Central memory CD8-positive, alpha-beta T cell (primary cell): ENCODE results near the gene SPEM3.

Experiments used
- ATAC-seq: fragments of 150-1000 bp; cut with Tn5 transposase; replicated peaks from 2 replicates; pipeline ENCODE4 v1.10.0; 2022; ENCODE audit warnings: mild to moderate bottlenecking, moderate FRiP score, moderate number of reproducible peaks; ENCODE audit not compliant: poor library complexity, severe bottlenecking; ENCODE audit errors: extremely low read depth
- DNase-seq, 2 donors: peaks; one replicate each; pipeline ENCODE4 v3.0.0; 2021; ENCODE audit warnings: low spot score in 2 of 2
- H3K27ac Mint-ChIP-seq: one replicate; pipeline ENCODE4 v1.8.0; 2022; ENCODE audit warnings: low read depth, mild to moderate bottlenecking, moderate library complexity, mixed read lengths
- H3K27me3 Mint-ChIP-seq: one replicate; pipeline ENCODE4 v1.8.0; 2022; ENCODE audit warnings: mixed read lengths
- H3K36me3 Mint-ChIP-seq: one replicate; pipeline ENCODE4 v1.8.0; 2022; ENCODE audit warnings: mild to moderate bottlenecking, moderate library complexity, mixed read lengths; ENCODE audit not compliant: insufficient read depth
- H3K4me1 Mint-ChIP-seq: one replicate; pipeline ENCODE4 v1.8.0; 2022; ENCODE audit warnings: mixed read lengths
- H3K4me3 Mint-ChIP-seq: one replicate; pipeline ENCODE4 v1.8.0; 2022; ENCODE audit warnings: mild to moderate bottlenecking, moderate library complexity, mixed read lengths
- H3K9me3 Mint-ChIP-seq: one replicate; pipeline ENCODE4 v1.8.0; 2022; ENCODE audit warnings: mixed read lengths

Gene SPEM3

DNA sequence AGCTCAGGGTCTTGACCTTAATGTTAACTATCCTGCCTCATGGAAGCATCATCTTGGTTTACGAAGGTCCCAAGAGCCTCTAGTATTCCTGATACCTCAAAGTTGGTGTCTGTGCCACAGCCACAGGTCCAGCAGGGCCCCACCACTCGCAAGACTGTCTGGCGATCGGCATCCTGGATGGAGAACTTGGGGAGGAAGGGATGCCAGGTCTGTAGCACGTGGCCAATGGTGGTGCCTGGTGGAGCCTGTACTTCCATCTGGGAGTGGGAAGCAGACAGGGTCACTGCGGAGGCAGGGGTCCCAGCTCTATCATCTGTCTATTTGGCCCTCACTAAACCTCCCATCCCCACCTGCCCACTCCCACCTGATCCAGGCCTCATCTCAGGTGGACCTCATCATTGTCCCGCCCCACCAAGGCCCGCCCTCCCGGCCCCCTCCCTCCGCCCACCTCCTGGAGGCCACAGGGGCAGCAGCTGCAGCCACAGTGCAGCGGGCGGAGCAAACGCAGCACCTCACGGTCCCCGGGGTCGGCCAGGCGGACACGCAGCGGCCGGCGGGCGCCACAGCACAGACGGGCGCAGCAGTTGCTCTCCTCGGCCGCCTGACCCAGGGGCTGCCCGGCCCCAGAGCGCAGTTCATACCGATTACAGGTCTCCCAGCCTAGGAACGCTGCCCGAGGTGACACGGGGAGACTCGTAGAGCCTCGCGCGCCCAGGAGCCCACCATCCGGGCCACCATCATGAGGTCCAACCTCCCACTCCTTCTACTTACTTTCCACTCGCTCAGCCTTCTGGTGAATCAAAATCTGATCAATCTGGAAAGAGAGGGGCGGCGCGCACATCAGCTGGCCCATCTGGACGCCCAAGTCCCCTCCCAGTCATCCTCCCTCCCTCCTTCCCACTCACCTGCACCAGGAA lies 35.7 kb upstream of the SPEM3 start:
- peaks cover 30% of the 10 kb centered on the region for H3K4me1 Mint-ChIP-seq

DNA sequence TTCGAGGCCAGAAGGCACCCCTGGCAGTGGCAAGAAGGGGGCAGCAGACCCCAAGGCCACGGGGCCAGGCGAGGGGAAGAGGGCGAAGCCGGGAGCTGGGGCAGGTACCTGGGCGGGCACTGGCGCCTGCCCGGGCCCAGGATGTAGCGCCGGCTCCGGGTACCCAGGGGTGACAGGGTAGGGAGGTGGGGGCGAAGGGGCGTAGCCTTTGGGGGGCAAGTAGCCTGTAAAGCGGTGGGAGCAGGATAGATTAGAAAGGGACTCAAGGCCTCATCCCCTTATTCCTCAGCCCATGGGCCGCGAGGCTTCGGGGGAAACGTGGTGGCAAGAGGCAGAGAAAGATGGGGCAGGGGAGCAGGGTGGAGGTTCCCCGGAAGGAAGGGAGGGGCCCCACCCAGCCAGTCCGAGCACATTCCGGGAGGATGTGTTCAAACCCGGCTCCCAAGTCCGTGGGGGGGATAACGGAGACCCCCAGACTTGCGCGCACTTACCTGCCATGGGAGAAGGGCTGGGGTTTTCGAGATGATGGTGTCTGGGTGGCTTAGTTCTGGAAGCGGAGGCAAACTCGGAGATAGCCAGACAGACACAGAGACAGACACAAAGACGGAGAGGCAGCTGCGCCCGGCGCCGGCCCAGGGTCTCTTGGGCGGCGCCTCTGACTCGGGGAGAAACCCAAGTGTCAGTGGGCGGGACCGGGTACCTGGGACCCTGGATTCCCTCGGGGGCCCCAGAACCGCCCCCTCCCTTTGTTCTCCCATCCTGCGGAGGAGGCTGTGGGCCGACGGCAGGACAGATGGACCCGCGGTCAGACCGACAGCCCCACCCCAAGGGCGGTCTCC lies 34.8 kb upstream of the SPEM3 start:
- peak; percentile 73 for ATAC-seq
- DNase-seq: peak in 1 of 2 donors; percentile 56
- Mint-ChIP-seq H3K4me3 (peak overlapping the region; percentile 94), H3K9me3 (no peaks in the 10 kb centered on the region), H3K27me3 (no peaks in the 10 kb centered on the region), H3K27ac (peak overlapping the region; percentile 88), H3K36me3 (peaks cover 14% of the 10 kb centered on the region), H3K4me1 (peaks cover 30% of the 10 kb centered on the region)

More for the DNA sequence above, 35.7 kb upstream of the SPEM3 start:
- ATAC-seq (no peak), DNase-seq (no peak)
- peak overlapping the region; percentile 94 for H3K4me3 Mint-ChIP-seq
- peak overlapping the region; percentile 88 for H3K27ac Mint-ChIP-seq
- H3K27me3 Mint-ChIP-seq: no peaks in the 10 kb centered on the region
- H3K9me3 Mint-ChIP-seq: no peaks in the 10 kb centered on the region
- H3K36me3 Mint-ChIP-seq: peaks cover 16% of the 10 kb centered on the region

DNA sequence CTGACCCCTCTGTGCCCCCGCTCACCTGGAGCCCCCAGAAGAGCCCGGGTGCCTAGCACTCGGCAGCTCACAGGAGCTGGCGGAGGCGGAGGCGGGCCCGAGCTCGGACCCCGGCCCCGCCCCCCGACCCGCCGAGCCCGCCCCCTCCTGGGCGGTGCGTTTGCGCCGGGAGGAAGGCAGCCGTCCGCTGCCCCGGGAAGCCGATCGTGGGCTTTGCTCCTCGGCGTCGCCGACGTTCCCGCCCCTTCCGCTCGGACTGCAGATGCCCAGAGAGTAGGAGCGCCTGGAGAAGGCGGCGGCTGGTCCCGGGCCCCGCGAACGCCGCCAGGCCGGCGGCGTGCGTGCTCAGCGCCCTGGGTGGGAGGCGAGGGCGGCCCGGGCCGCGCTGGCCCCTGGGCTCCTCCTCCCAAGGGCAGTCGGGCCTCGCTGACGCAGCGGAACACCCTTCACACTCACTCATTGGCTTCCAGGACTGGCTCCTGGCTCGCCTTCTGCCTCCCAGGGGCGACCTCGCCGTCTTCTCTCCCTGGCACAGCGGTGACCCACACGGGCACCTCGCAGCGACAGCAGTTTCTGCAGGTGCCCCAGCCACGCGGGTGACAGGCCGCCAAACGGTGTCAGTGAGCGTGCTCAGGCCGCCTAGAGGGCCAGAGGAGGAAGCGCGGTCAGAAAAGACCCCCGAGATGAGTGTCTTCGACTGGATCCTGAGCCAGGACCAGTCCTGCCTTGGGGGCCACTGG lies 34.0 kb upstream of the SPEM3 start, which contains the start of gene PLSCR3:
TSS of gene PLSCR3 (minus strand) at position 74 of the 740 bp plus-strand sequence. CDS start 415 bp downstream, outside the sequence.
- DNase-seq (peak; percentile 69 to 74), ATAC-seq (peak; percentile 88)
- peak within 1 kb of the TSS; percentile 88 for H3K27ac Mint-ChIP-seq
- H3K27me3 Mint-ChIP-seq: no peaks in the 10 kb centered on the region
- peaks cover 29% of the 10 kb centered on the region for H3K4me1 Mint-ChIP-seq
- peak within 1 kb of the TSS; percentile 94 for H3K4me3 Mint-ChIP-seq
- no peaks in the 10 kb centered on the region for H3K9me3 Mint-ChIP-seq
- H3K36me3 Mint-ChIP-seq: peaks cover 14% of the 10 kb centered on the region

DNA sequence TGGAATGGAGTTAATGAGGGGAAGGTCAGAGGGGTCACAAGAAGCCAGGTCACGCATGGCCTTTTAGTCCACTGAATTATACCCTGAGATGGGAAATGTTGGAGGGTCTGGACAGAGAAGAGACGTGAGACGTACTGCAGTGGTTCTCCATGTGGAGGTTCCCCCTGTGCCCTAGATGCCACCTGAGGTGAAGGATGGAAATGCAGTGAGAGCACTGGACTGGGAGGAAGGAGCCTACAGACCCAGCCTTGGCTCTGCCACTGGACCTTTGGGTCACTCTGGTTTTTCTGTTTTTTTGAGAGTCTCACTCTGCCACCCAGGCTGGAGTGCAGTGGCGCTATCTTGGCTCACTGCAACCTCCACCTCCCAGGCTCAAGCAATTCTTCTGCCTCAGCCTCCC lies 32.5 kb upstream of the SPEM3 start:
- peaks cover 3% of the 10 kb centered on the region for H3K36me3 Mint-ChIP-seq
- peak overlapping the region; percentile 9 for H3K4me3 Mint-ChIP-seq
- H3K27me3 Mint-ChIP-seq: no peaks in the 10 kb centered on the region
- peaks cover 22% of the 10 kb centered on the region for H3K4me1 Mint-ChIP-seq
- no peak for ATAC-seq
- no peak for DNase-seq
- H3K9me3 Mint-ChIP-seq: no peaks in the 10 kb centered on the region
- H3K27ac Mint-ChIP-seq: no peak overlapping the region

DNA sequence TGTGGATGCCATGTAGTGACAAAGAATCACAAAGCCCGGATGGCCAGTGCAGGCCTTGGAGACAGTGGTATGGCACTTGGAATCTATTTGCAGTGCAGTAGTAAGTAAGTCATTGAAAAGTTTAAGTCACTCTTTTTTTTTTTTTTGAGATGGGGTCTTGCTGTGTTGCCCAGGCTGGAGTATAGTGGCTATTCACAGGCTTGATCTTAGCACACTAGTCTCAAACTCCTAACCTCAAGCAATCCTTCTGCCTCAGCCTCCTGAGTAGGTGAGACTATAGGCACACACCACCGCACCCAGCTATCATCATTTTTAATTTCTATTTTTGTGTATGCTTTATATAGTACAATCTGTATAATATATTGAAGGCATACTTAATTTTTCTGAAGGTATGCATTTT lies 30.0 kb upstream of the SPEM3 start:
- Mint-ChIP-seq H3K9me3 (no peaks in the 10 kb centered on the region), H3K27me3 (no peaks in the 10 kb centered on the region), H3K27ac (no peak overlapping the region), H3K4me1 (peaks cover 23% of the 10 kb centered on the region), H3K4me3 (no peak overlapping the region), H3K36me3 (peaks cover 2% of the 10 kb centered on the region)
- DNase-seq (no peak), ATAC-seq (no peak)

DNA sequence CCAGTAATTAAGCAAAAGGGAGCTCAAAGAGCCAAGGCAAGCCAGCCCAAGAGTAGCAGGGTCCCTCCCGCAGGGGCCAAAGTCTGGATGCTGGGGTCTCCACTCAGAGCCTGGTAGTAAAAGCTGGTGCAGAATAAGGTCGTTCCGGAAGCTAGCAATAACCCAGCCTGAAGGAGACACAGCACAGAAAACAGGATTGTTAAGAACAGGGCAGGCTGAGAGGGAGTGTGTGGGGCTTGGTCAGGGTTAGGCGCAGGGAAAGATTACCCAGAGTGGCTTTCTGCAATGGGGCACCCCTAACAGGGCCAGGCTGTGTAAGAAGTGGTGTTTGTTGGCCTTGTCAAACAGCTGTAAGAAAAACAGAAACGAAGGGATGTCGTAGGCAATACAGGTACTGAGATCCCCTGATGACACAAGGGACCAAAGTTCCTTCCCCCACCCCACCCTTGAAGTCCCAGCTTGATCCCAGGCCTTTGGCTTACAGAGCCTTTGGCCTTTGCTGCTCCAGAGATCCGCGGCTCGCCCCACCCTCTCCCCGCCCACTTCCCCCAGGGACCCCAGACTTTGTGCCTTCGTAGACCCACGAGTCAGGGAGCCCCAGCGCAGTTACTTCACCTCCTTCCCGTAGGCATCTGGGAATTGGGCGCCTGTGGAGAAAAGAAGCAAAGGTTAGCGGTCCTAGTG lies 25.5 kb upstream of the SPEM3 start:
- Mint-ChIP-seq H3K9me3 (no peaks in the 10 kb centered on the region), H3K27ac (peak overlapping the region; percentile 78), H3K27me3 (no peaks in the 10 kb centered on the region), H3K4me1 (peaks cover 19% of the 10 kb centered on the region), H3K4me3 (peak overlapping the region; percentile 93), H3K36me3 (peaks cover 5% of the 10 kb centered on the region)
- DNase-seq (no peak), ATAC-seq (no peak)

DNA sequence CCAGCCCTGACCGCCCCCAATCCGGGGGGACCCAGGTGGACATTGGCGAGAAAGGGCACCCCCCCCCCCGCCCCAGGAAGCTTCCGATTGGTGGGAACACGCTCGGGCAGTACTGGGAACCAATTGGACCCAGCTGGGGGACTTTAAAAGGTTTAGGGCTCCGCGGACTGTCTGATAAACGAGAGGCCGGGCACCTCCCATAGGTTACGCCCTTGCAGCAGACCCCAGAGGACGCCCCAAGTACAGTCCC lies 25.0 kb upstream of the SPEM3 start:
- H3K36me3 Mint-ChIP-seq: peaks cover 5% of the 10 kb centered on the region
- peak; percentile 7 for ATAC-seq
- peak overlapping the region; percentile 93 for H3K4me3 Mint-ChIP-seq

DNA sequence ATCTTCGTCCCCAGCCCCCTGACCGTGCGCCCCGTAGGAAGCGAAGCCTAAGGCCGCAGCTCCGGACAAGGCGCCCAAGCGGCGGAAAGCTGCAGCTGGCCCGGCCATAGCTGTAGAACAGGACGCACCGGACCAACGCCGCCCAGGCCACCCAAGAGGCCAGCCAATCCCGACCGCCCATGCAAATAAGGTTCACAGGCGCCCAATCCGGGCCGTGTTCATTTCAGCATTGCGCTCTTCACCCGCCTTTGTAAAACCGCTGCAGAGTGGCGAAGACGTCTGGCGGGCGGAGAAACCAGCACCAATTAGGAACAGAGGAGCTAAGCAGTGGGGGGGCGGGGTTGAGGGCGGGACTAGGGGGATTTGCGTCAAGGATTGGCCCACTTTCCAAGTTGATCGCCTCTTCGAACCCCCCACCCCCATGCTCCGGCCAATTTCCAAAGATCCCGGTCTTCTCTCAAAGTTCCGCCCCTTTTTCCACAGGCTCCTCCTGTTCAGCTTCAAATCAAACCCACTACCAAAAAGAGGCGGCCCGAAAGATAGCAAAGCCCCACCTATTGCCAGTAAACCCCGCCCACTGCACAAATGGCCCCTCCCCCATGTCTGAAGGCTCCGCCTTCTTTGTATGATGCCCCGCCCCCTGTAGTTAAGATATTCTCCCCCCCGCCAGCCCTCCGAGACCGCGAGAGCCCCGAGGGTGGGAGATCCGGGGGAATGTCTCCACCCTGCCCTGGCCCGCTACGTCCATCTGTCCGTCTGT lies 24.5 kb upstream of the SPEM3 start, which contains the start of gene TMEM256:
TSS of gene TMEM256 (minus strand) at position 121 of the 760 bp plus-strand sequence. CDS start at position 108, 13 bp downstream.
- H3K4me1 Mint-ChIP-seq: peaks cover 19% of the 10 kb centered on the region
- no peaks in the 10 kb centered on the region for H3K27me3 Mint-ChIP-seq
- H3K9me3 Mint-ChIP-seq: no peaks in the 10 kb centered on the region
- H3K4me3 Mint-ChIP-seq: peak within 1 kb of the TSS; percentile 93
- DNase-seq (peak; percentile 82 to 90), ATAC-seq (peak; percentile 96)
- peaks cover 5% of the 10 kb centered on the region for H3K36me3 Mint-ChIP-seq
- H3K27ac Mint-ChIP-seq: peak within 1 kb of the TSS; percentile 78

More for the DNA sequence above, 25.0 kb upstream of the SPEM3 start:
- H3K4me1 Mint-ChIP-seq: peaks cover 19% of the 10 kb centered on the region
- H3K27ac Mint-ChIP-seq: peak overlapping the region; percentile 78
- no peak for DNase-seq
- H3K27me3 Mint-ChIP-seq: no peaks in the 10 kb centered on the region
- no peaks in the 10 kb centered on the region for H3K9me3 Mint-ChIP-seq

DNA sequence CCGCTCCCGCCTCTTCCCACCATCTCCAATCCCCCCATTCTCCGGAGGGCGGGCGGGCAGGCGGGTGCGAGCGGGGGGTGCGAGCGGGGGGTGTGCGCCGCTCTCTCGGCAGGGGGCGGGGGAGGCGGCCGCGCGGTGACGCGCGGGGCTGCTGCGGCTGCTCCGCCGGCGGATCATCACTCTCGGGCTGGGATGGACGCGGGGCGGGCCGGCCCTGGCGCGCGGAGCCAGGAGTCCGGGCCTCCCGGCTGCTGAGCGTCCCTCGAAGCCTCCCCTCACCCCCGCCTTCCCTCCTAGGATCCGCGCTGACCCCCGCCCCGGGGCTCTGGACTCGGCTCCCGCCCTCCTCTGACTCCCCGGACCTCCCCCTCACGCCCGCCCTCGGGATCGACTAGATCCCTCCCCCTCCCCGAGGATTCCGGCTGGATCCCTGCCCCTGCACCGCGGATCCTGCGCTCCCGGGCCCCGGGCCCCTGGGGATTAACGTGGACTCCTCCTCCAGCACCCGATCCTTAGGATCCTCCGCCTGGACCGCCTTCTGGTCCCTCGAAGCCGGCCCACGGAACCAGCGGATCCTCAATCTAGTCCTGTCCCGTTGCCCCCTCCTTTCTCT lies 23.8 kb upstream of the SPEM3 start:
- Mint-ChIP-seq H3K4me1 (peaks cover 19% of the 10 kb centered on the region), H3K4me3 (peak overlapping the region; percentile 93), H3K36me3 (peaks cover 5% of the 10 kb centered on the region), H3K27ac (peak overlapping the region; percentile 78), H3K27me3 (no peaks in the 10 kb centered on the region), H3K9me3 (no peaks in the 10 kb centered on the region)
- peak; percentile 59 for ATAC-seq
- DNase-seq: no peak

DNA sequence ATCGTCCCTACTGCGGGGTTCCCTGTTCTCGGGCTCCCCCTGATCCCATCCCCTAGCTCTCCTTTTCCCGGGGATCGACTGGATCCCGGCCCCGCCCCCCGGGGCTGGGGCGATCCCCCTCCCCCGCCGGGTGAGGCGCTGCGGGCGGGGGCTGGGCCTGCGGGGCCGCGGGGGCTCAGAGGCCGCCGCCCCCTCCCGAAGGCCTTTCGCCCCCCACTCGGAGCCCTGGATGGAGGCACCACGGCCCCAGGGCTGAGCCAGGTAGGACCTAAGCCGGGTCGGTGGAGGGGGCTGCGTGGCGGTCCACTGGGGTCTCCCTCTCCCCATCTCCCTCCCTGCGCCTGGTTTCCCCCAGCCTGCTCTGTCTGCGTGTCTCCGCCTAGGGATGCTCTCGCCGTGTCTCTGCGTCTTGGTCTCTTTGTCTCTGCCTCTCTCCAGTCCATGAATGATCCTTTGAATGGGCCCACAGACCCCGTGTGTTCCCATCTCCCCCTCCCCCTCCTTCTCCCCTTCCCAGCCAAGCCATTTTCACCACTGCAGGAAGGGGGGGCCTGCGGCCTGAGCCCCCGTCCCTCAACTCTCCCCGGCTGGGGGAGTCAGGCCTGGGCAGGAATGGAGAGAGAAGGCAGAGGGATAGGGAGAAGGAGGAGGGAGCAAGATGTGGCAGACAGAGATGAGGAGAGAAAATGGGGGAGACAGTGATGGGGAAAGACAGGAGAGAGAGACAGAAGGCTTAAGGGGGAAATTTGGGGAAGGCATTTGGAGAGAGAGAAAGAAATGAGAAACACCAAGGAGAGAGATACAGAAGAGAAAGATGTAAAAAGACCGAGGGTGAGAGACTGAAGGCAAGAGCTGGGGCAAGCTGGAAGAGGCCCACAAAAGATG lies 23.1 kb upstream of the SPEM3 start:
- Mint-ChIP-seq H3K9me3 (no peaks in the 10 kb centered on the region), H3K27ac (peak overlapping the region; percentile 78), H3K4me3 (peak overlapping the region; percentile 93), H3K4me1 (peaks cover 19% of the 10 kb centered on the region), H3K27me3 (no peaks in the 10 kb centered on the region), H3K36me3 (peaks cover 5% of the 10 kb centered on the region)
- no peak for ATAC-seq
- DNase-seq: no peak
